GM10847 (cell line): ENCODE measurements around the gene HID1.

Source experiments
- POLR2A ChIP-seq: IDR thresholded peaks from 2 replicates; pipeline ENCODE4 v1.6.1; 2011; ENCODE audit not compliant: insufficient read length; ENCODE audit errors: extremely low read depth

Gene HID1

DNA sequence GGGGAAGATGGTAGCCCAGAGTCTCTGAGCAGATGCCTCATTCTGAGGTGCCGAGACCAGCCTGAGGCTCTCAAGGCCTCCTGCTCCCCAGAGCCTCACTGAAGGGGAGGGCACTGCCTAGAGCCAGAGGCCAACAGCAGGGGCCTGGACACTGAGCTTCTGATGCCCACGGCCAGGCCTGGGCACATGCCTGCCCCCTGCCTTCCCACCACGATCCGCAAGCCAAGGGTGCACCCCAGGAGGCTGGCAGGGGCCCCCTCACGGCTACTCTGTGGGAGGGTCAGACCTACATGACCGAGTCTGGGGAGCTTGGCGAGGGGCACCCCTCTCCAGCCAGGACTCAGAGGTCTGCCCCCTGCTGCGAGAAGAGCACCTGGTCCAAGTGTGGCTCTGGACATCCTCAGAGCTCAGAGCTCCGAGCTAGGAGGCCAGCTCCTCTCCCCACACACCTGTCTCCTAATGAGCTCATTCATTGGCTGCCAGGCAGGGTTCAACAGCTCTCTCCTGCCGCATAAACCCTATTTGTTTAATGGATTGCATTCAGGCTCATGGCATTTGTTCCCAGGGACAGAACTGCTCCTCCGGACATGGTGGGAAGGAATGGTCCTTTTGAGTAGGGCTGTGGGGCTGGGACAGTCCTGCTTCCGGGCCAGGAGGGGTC lies 23.0 kb downstream of the HID1 start:
- no peak for TF ChIP-seq POLR2A

DNA sequence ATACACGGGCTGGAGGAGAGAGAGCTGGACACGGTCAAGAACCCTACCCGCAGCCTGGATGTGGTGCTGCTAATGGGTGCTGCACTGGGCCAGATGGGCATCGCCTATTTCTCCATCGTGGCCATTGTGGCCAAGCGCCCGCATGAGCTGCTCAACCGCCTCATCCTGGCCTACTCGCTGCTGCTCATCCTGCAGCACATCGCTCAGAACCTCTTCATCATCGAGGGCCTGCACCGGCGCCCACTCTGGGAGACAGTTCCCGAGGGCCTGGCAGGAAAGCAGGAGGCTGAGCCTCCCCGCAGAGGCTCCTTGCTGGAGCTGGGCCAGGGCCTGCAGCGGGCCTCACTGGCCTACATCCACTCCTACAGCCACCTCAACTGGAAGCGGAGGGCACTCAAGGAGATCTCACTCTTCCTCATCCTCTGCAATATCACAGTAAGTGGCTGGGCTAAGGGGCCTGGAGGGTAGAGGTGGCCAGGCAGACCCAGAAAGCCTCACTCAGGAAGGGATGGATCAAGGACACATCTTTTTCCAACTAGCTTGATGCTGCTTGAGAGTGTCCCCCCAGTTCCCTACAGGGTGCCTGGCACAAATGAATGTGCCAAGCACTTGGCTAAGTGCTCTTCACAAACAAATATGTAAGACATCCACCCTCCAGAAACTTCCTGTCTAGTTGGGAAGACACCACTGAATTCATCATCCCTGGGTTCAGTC lies 25.4 kb downstream of the HID1 start:
- TF ChIP-seq POLR2A, result no peak

DNA sequence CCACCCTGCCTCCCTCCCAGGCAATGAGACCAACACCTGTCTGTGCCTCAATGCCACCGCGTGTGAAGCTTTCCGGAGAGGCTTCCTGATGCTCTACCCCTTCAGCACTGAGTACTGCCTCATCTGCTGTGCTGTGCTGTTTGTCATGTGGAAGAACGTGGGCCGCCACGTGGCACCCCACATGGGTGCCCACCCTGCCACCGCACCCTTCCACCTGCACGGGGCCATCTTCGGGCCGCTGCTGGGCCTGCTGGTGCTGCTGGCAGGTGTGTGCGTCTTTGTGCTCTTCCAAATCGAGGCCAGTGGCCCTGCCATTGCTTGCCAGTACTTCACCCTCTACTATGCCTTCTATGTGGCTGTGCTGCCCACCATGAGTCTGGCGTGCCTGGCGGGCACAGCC lies 25.9 kb downstream of the HID1 start:
- no peak for TF ChIP-seq POLR2A

DNA sequence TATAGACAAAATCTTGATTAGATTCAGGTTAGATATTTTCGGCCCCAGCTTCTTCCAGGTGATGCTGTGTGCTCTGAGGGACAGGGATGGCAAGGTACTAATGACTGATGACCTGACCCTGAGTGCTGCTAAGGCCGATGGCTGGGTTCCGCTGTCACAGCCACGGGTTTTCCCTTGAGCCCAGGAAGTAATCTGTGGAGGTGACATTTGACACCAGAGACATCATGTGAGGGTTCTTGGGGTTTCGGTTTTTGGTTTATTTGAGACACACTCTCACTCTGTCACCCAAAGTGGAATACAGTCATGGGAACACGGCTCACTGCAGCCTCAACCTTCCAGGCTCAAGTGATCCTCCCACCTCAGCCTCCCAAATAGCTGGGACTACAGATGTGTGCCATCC lies 27.0 kb downstream of the HID1 start:
- no peak for TF ChIP-seq POLR2A

DNA sequence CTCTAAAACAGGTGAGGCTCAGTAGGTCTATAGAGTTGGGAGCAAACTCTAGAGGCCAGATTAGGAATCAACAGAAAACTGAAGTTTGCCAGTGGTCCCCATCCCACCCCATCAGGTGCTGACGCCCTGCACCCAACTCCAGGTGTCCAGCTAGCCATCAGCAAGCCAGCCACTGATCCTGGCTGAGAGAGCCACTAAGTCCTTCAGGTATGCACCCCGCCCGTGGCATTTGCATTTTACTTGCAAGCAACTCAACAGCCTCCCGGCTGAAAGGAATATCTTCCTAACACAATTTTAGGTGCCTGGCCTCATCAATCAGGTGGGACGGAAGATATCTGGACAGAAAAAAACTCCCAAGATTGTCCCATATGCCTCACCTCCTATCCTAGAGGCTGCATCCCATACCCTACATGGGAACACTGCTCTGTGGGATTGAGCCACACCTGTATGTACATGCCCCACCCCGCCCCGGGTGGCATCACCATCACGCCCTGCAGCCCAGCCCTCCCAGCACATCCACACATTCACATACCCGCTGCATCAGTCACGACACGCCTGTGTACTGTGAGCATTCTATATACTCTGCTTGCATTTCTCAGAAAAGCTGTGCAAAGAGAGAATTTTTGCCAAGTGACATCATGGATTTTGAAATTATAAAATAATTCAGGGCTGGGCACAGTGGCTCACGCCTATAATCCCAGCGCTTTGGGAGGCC lies 28.6 kb downstream of the HID1 start:
- TF ChIP-seq POLR2A, result no peak

DNA sequence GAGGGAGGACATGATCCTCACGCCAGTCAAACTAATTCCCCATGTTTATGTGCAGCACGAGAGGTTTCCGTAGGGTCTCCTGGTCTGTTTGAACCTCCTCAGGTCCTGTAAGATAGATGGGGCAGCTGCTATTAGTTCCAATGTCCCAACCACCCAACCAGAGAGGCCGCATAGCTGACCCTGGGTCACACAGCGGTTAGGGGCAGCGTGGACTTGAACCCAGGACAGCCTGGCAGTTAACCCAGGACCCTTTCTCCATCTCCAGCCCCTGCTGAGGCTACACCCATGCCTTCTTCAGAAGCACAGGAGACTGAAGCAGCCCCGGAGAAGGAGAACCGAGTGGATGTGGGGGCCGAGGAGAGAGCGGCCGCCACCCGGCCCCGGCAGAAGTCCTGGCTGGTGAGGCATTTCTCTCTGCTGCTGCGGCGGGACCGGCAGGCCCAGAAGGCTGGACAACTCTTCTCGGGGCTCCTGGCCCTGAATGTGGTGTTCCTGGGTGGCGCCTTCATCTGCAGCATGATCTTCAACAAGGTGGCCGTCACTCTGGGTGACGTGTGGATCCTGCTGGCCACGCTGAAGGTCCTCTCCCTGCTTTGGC lies 31.3 kb downstream of the HID1 start:
- no peak for TF ChIP-seq POLR2A

DNA sequence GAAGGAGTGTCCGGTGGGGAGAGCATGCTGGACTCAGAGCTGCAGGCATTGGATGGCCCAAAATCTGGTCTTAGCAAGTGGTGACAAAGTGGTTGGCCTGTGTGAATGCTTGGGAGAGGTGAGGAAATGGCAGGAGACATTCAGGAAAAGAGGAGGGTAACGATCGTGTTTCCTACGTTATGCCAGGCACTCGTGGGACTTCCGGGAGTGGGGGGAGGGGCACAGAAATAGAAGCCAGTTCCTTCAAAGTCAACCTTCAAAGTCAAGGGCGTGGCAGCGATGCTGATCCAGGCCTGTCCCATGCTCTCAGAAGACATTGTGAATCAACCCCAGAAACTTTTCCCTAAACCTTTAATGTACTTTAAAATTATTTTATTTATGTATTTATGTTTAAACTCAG lies 33.0 kb downstream of the HID1 start:
- TF ChIP-seq POLR2A, result no peak

DNA sequence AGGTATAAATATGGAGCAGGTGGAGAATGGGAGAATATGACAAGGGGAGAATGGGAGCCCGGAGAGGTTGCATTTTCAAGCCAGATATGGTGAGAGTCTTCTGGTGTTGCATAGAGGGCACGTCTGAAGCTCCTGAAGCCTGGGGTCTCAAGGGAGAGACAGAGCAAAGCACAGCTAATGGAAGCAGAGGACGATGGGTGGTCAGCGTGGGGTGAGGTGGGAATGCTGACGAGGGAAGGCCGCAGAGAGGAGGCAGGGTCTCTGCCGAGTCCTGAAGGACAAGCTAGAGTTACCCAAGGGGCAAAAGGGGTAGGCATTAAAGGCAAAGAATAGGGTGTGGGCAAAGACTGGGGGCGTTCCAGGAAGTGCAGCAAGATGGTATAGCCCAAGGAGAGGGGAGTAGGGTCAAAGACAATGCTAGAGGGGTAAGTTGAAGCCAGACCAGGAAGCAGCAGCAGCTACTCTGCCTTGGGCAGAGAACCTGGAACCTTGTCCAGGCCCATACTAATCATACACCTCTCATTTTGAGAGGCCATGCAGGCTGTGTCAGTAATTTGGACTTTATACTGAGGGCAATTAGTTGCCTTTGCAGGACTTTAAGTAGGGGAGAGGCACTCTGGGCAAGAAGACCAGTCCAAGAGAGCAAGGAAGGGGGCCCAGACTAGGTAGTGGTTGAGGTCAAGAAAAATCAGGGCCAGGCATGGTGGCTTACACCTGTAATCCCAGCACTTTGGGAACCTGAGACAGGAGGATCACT lies 34.2 kb downstream of the HID1 start:
- no peak for TF ChIP-seq POLR2A

DNA sequence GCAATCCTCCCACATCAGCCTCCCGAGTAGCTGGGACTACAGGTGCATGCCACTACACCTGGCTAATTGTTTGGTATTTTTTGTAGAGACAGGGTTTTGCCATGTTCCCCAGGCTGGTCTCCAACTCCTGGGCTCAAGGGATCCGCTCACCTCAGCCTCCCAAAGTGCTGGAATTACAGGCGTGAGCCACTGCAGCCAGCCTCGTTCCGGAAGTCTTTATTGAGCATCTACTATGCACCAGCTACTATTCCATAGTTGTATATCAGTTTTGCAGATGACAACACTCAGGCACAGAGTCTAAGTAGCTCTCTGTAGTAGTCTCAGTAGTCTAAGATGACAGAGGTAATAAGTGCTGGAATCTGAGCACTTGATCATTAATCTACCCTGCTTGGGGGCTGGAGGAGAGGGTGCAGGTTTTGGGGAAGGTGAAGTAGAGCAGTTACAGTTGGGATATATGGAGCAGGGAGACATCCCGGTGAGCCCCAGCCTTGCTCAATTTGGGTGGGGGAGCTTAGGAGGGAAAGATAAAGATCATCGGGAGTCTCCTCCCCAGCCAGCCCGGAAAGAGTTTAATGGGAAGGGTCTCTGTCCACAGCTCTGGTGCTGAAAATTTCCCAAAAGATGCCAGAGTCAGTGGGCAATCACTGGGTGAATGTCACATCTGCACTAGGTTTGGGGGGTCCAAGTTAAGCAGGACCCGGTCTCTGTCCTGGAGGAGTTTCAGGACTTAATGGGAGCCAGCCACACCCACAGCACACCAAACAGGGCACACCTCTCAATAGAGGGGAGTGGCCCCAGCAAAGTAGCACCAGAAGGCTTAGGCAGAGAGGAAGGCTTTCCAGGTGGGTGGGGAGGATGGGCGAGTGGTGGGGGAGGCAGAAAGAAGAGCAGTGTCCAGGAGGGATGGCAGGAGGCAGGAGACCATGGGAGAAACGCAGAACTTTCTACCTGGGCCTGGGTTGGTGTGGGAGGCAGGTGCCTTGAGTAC lies 35.2 kb downstream of the HID1 start:
- TF ChIP-seq POLR2A, result no peak

DNA sequence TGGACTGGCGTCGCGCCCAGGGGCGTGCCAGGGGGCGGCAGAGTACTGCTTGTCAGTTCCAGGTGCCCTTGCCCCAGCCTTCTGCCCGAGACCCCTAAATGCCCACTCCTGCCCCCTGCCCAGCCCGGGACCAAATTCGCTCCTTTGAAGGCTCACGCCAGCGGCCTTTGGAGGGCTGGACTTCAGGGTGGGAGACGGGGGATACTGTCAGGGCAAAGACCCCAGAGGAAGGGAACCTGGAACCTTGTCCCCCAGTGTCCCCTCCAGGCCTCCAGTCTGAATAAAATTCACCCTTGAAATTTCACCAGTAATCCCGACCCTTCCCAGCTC lies 36.1 kb downstream of the HID1 start:
- no peak for TF ChIP-seq POLR2A

DNA sequence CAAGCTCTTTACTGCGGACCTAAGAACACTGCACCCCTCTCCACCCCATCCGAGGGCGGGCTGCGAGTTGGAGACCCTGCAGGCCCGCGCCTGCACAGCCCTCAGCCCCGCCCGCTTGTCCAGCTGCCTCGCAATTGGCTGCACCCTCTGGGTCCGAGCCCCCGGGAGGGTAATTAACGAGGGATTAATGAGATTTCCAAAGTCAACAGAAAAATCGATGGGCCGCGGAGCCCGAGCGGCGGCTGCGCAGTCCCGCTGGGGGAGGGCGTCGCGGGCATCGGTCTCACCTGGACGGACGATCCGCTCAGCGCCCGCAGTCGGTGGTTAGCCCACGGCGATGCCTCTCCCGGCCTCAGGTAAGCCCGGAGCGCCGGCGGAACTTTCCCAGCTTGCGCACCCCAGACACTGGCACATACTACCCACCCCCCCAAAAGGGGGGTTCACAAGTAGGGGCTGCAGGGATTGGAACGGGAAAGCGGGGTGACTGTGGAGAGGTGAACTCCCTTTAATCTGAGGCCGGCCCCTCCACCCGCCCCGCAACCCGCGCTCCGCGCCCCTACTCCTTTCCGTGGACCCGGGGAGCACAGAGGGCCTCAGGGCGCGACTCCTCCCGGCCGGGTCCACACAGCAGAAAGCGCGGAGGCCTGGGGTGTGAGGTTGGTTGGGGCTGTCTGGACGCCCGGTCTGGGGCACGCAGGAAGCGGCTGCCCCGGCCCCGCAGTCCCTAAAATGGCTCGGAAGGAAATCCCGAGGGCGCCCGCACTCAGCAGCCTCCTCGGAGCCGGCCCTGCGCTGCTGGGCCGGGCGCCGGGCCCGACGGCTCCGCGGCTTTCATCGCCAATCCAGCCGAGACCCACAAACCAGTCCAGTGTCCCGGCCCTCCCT lies 36.7 kb downstream of the HID1 start, which contains the start of gene OTOP3:
Gene OTOP3 (plus strand): TSS at position 314 of the 885 bp plus-strand sequence. CDS start 24 bp downstream, at position 338.
- no peak for TF ChIP-seq POLR2A

DNA sequence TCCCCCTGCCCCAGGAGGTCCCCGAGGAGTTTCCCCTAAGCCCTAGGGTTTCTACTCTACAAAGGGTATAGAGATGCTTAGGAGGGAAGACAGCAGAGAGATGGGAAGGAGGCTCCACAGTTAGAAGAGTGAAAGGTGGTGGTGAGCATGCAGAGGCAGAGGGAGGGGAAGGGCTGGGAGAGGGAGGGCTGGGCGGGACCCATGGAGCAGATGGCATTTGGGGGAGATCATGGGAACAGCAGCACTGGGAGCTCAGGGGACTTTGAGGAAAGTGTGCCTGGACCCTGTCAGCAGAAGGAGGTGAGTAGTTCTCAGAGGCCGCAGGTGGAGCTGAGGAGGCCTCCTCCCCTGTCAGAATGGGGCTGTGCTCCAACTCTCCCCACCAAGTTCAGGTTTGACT lies 37.5 kb downstream of the HID1 start:
- TF ChIP-seq POLR2A, result no peak

DNA sequence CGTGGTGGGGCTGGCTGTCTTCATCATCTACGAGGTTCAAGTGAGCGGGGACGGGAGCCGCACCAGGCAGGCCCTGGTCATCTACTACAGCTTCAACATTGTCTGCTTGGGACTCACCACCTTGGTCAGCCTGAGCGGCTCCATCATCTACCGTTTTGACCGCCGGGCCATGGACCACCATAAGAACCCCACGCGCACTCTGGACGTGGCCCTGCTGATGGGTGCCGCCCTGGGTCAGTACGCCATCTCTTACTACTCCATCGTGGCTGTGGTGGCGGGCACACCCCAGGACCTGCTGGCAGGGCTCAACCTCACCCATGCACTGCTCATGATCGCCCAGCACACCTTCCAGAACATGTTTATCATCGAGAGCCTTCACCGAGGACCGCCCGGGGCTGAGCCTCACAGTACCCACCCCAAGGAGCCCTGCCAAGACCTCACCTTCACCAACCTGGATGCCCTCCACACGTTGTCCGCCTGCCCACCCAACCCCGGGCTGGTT lies 42.0 kb downstream of the HID1 start:
- TF ChIP-seq POLR2A, result no peak

DNA sequence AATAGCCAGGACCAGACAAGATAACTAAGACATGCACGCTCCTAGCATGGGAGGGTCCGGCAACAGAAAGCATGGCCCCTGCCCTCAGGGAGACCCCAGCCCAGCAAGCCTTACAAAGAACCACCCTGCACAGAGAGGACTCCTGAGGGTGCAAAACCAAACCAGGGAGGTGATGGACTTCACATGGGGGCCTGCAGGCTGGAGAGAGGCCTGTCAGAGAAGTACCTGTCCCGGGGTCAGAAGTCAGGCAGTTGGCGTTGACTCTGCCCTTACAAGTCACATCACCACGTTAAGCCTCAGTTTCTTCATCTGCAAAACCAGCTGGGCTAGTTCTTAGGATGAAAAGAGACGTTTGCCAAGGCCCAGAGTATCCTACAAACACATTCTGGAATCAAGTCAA lies 43.8 kb downstream of the HID1 start:
- no peak for TF ChIP-seq POLR2A
